ENCODE results near the gene CEBPG. TPM values are rescaled to one million over a fixed set of nuclear protein-coding genes. Genes with fewer than 3 reads are reported as not detected.

The CEBPG gene
- total and polyA plus RNA-seq, 7 experiments from 2014 or later, result 7.8 to 22.4 (median 17.7) TPM

DNA sequence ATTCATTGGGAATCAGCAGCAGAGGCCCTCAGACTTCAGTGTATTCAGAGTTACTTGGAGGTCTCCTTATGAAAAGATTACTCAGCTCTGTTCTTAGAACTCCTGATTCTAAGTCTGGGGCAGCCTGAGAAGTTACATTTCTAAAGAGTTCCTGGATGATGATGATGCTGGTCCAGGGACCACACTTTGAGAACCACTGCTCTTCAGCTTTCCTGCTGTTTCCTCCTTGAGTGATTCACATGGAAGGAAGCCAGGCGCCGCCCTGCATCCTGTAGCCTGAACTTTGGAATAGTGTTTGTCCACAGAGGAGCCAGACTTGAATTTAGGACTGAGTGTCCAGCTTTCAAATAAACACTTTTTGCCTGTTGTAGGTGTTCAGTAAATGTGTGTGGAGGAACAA, 2.9 kb downstream of the CEBPG start:
- intact Hi-C loops (cut with micrococcal nuclease), result loop anchor here (10.0 kb wide), 3 partner anchors 292 to 1032 kb away; partner anchors contain the start of genes ANKRD27 (in 1 of the 2), GPATCH1 (in 1 of the 2), RGS9BP (in 1 of the 2) and ZNF507 (in 1 of the 2)
- peaks cover 0 to 3% (median 0%) of the 10 kb centered on the region in 11 donors for H3K9me3 Mint-ChIP-seq
- ATAC-seq, result no peak
- H3K27ac Mint-ChIP-seq, result peak overlapping the region in 5 of 9 donors; percentile 10 to 80 (median 51)
- H3K36me3 Mint-ChIP-seq, result peaks cover 0 to 16% (median 6%) of the 10 kb centered on the region in 5 donors
- H3K27me3 Mint-ChIP-seq, result no peaks in the 10 kb centered on the region
- Histone ChIP-seq H3K9me3 (ENCODE audit: control insufficient read depth in 2 of 3, low read length in 3 of 3) (no peaks in the 10 kb centered on the region), H3K27me3 (ENCODE audit: control insufficient read depth in 2 of 2, insufficient read depth in 2 of 2, low read length in 2 of 2) (no peaks in the 10 kb centered on the region), H3K4me3 (ENCODE audit: low read length) (no peak overlapping the region), H3K4me1 (ENCODE audit: control insufficient read depth in 2 of 2, insufficient read depth in 2 of 2, low read length in 2 of 2) (peaks cover 16 to 19% of the 10 kb centered on the region in 2 donors), H3K27ac (ENCODE audit: low read depth, low read length) (no peak overlapping the region), H3K36me3 (ENCODE audit: control insufficient read depth in 2 of 3, insufficient read depth in 3 of 3, low read length in 3 of 3) (peaks cover 0 to 9% (median 8%) of the 10 kb centered on the region in 3 experiments)
- CTCF ChIA-PET, result interaction anchor here (0.6 kb wide), 1 partner anchor 124 kb away, joined by 3 read pairs; no protein-coding TSS in a partner anchor
- no peak for DNase-seq
- peak overlapping the region in 5 of 10 donors; percentile 20 to 95 (median 94) for H3K4me3 Mint-ChIP-seq
- POLR2A ChIA-PET, result no interaction called here
- peaks cover 41 to 71% (median 65%) of the 10 kb centered on the region in 7 donors for H3K4me1 Mint-ChIP-seq

DNA sequence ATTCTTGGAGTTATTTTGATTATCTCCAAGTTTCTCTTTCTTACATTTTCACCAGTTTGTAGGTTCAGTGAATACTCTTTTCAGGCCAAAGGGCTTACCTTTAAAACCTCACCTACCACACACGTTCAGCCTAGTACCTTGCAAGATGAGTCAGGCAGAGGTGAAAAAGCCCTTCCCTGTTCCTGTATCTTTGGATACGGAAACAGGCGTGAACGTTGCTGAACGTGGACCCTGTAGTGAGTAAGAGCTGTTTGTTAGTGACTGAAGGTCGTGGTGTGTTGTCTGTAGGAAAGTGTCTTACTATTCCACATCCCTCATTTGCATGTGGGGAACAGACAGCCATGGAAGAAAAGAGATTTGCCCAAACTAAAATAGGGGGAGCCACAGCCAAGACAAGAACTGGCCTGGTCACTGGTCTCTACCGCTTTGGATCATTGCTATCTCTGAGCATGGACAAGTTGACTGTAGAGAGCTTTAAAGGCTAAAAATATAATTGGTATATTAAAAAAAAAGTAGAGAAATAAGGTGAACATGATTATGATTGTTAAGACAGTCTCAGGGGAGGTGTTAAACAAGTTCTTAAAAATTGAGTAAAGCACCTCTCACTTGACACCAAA, 3.5 kb downstream of the CEBPG start:
- Mint-ChIP-seq H3K4me3 (peak overlapping the region in 1 of 10 donors; percentile 95), H3K9me3 (peaks cover 0 to 3% (median 0%) of the 10 kb centered on the region in 11 donors), H3K36me3 (peaks cover 0 to 16% (median 6%) of the 10 kb centered on the region in 5 donors), H3K27ac (peak overlapping the region in 5 of 9 donors; percentile 5 to 70 (median 36)), H3K4me1 (peaks cover 43 to 77% (median 66%) of the 10 kb centered on the region in 7 donors), H3K27me3 (no peaks in the 10 kb centered on the region)
- Histone ChIP-seq H3K4me1 (ENCODE audit: control insufficient read depth in 2 of 2, insufficient read depth in 2 of 2, low read length in 2 of 2) (peaks cover 16 to 19% of the 10 kb centered on the region in 2 donors), H3K9me3 (ENCODE audit: control insufficient read depth in 2 of 3, low read length in 3 of 3) (no peaks in the 10 kb centered on the region), H3K4me3 (ENCODE audit: low read length) (no peak overlapping the region), H3K27ac (ENCODE audit: low read depth, low read length) (no peak overlapping the region), H3K36me3 (ENCODE audit: control insufficient read depth in 2 of 3, insufficient read depth in 3 of 3, low read length in 3 of 3) (peaks cover 0 to 9% (median 8%) of the 10 kb centered on the region in 3 experiments), H3K27me3 (ENCODE audit: control insufficient read depth in 2 of 2, insufficient read depth in 2 of 2, low read length in 2 of 2) (no peaks in the 10 kb centered on the region)
- intact Hi-C loops (cut with micrococcal nuclease), result loop anchor here (10.0 kb wide), 3 partner anchors 292 to 1032 kb away; partner anchors contain the start of genes ANKRD27 (in 1 of the 2), GPATCH1 (in 1 of the 2), RGS9BP (in 1 of the 2) and ZNF507 (in 1 of the 2)
- ChIA-PET POLR2A (no interaction called here), CTCF (interaction anchor here (0.8 kb wide), 1 partner anchor 27 kb away, joined by 3 read pairs; no protein-coding TSS in a partner anchor)
- DNase-seq (no peak), ATAC-seq (no peak)

DNA sequence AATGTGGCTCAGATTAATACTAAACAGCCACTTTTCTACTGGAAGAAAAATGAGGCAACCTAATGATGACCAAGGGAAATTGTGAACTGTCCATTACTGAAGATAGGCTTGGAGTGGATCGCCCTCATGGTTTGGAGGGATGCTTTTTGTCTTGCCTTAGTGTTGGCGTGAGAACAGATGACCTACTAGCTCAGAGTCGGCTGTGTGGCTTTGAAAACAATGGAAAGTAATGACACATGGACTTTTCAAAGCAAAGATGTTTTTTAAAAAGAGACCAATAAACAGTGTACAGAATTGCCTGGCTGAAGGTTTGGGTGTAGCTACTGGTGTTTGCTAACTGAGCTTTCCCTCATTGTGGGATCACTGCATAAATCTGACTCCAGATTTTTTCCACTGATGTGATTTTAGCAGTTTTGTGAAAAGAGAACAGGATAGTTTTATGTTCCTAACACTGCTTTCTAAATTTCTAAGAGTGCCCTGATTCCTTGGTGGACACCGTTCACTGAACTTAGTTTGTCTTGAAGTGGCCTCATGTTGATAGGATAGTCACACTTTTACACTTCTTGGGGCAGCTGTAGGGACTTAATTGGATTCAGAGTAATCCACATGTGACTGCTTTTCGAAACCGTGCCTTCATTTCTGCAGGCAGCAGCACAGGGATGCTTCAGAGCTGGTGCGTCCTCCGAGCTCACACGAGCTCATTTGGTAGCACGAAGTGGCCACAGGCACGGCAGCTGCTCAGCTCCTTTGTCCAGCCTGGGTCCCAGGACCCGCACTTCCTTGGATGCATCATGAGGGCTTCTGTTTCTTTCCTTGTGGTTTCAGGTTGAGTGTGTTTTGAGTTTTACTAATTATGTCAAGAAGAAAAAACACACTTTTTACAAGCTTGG, 4.3 kb downstream of the CEBPG start:
- Histone ChIP-seq H3K27ac (ENCODE audit: low read depth, low read length) (no peak overlapping the region), H3K36me3 (ENCODE audit: control insufficient read depth in 2 of 3, insufficient read depth in 3 of 3, low read length in 3 of 3) (peaks cover 0 to 9% (median 8%) of the 10 kb centered on the region in 3 experiments), H3K4me3 (ENCODE audit: low read length) (no peak overlapping the region), H3K27me3 (ENCODE audit: control insufficient read depth in 2 of 2, insufficient read depth in 2 of 2, low read length in 2 of 2) (no peaks in the 10 kb centered on the region), H3K9me3 (ENCODE audit: control insufficient read depth in 2 of 3, low read length in 3 of 3) (no peaks in the 10 kb centered on the region), H3K4me1 (ENCODE audit: control insufficient read depth in 2 of 2, insufficient read depth in 2 of 2, low read length in 2 of 2) (peaks cover 16 to 19% of the 10 kb centered on the region in 2 donors)
- ChIA-PET CTCF (interaction anchor here (0.6 to 1.1 kb wide), 3 partner anchors 22 to 121 kb away, joined by 3 to 5 read pairs (median 3); no protein-coding TSS in a partner anchor), POLR2A (interaction anchor here (0.7 to 1.0 kb wide), 2 partner anchors 201 to 243 kb away, joined by 3 read pairs; no protein-coding TSS in a partner anchor)
- intact Hi-C loops (cut with micrococcal nuclease), result loop anchor here (10.0 kb wide), 3 partner anchors 293 to 1033 kb away; partner anchors contain the start of genes ANKRD27 (in 1 of the 2), GPATCH1 (in 1 of the 2), RGS9BP (in 1 of the 2) and ZNF507 (in 1 of the 2)
- Mint-ChIP-seq H3K4me3 (no peak overlapping the region), H3K36me3 (peaks cover 0 to 16% (median 6%) of the 10 kb centered on the region in 5 donors), H3K9me3 (peaks cover 0 to 3% (median 0%) of the 10 kb centered on the region in 11 donors), H3K4me1 (peaks cover 44 to 75% (median 68%) of the 10 kb centered on the region in 7 donors), H3K27me3 (no peaks in the 10 kb centered on the region), H3K27ac (peak overlapping the region in 2 of 9 donors; percentile 36)
- DNase-seq (no peak), ATAC-seq (no peak)

DNA sequence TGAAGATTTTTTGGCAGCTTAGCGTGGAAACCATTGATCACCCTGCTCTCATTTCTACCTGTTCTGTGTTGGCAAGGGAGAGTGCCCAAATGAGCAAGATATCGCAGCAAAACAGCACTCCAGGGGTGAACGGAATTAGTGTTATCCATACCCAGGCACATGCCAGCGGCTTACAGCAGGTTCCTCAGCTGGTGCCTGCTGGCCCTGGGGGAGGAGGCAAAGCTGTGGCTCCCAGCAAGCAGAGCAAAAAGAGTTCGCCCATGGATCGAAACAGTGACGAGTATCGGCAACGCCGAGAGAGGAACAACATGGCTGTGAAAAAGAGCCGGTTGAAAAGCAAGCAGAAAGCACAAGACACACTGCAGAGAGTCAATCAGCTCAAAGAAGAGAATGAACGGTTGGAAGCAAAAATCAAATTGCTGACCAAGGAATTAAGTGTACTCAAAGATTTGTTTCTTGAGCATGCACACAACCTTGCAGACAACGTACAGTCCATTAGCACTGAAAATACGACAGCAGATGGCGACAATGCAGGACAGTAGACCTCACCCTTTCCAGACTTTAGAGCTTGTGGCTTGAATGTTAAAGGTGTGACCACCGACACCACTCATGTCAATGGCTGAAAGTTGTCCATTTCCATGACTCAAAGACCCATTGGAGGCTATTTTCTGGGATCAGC, 5.8 kb downstream of the CEBPG start:
- Histone ChIP-seq H3K4me3 (ENCODE audit: low read length) (no peak overlapping the region), H3K36me3 (ENCODE audit: control insufficient read depth in 2 of 3, insufficient read depth in 3 of 3, low read length in 3 of 3) (peaks cover 0 to 9% (median 8%) of the 10 kb centered on the region in 3 experiments), H3K27ac (ENCODE audit: low read depth, low read length) (no peak overlapping the region), H3K27me3 (ENCODE audit: control insufficient read depth in 2 of 2, insufficient read depth in 2 of 2, low read length in 2 of 2) (no peaks in the 10 kb centered on the region), H3K9me3 (ENCODE audit: control insufficient read depth in 2 of 3, low read length in 3 of 3) (no peaks in the 10 kb centered on the region), H3K4me1 (ENCODE audit: control insufficient read depth in 2 of 2, insufficient read depth in 2 of 2, low read length in 2 of 2) (peaks cover 16 to 19% of the 10 kb centered on the region in 2 donors)
- peaks cover 0 to 3% (median 0%) of the 10 kb centered on the region in 11 donors for H3K9me3 Mint-ChIP-seq
- peaks cover 0 to 16% (median 6%) of the 10 kb centered on the region in 5 donors for H3K36me3 Mint-ChIP-seq
- H3K4me1 Mint-ChIP-seq, result peaks cover 46 to 80% (median 77%) of the 10 kb centered on the region in 7 donors
- no peak for ATAC-seq
- ChIA-PET CTCF (no interaction called here), POLR2A (interaction anchor here (1.0 kb wide), 1 partner anchor 203 kb away, joined by 3 read pairs; no protein-coding TSS in a partner anchor)
- no peaks in the 10 kb centered on the region for H3K27me3 Mint-ChIP-seq
- no peak overlapping the region for H3K4me3 Mint-ChIP-seq
- intact Hi-C loops (cut with micrococcal nuclease), result loop anchor here (10.0 kb wide), 3 partner anchors 294 to 1034 kb away; partner anchors contain the start of genes ANKRD27 (in 1 of the 2), GPATCH1 (in 1 of the 2), RGS9BP (in 1 of the 2) and ZNF507 (in 1 of the 2)
- H3K27ac Mint-ChIP-seq, result peak overlapping the region in 1 of 9 donors; percentile 10
- DNase-seq, result no peak

DNA sequence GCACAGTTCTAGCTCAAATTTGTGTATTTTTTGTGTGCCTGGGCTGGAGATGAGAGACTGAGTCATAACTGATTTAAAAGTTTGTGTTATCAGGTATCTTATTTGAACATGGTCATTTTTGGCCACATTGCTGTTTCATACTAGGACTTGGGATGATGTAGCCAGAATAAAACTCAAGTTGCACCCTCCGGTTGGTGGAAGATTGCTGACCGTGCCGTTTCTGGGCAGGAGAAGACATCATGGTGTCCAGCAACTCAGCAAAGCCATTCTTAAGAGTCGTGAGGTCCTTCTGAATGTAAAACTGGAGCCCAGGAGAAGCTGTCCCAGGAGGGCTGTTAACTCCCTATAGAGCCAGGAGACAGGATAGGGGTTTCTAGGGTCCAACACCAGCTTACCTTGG, 7.6 kb downstream of the CEBPG start:
- Histone ChIP-seq H3K27ac (ENCODE audit: low read depth, low read length) (no peak overlapping the region), H3K36me3 (ENCODE audit: control insufficient read depth in 2 of 3, insufficient read depth in 3 of 3, low read length in 3 of 3) (peaks cover 0 to 14% (median 8%) of the 10 kb centered on the region in 3 experiments), H3K9me3 (ENCODE audit: control insufficient read depth in 2 of 3, low read length in 3 of 3) (no peaks in the 10 kb centered on the region), H3K4me3 (ENCODE audit: low read length) (no peak overlapping the region), H3K27me3 (ENCODE audit: control insufficient read depth in 2 of 2, insufficient read depth in 2 of 2, low read length in 2 of 2) (no peaks in the 10 kb centered on the region), H3K4me1 (ENCODE audit: control insufficient read depth in 2 of 2, insufficient read depth in 2 of 2, low read length in 2 of 2) (peaks cover 0 to 4% of the 10 kb centered on the region in 2 donors)
- POLR2A ChIA-PET, result no interaction called here
- no peak overlapping the region for H3K4me3 Mint-ChIP-seq
- peaks cover 0 to 16% (median 6%) of the 10 kb centered on the region in 5 donors for H3K36me3 Mint-ChIP-seq
- peaks cover 0 to 1% (median 0%) of the 10 kb centered on the region in 11 donors for H3K9me3 Mint-ChIP-seq
- CTCF ChIA-PET, result no interaction called here
- no peaks in the 10 kb centered on the region for H3K27me3 Mint-ChIP-seq
- peak overlapping the region in 7 of 9 donors; percentile 5 to 73 (median 35) for H3K27ac Mint-ChIP-seq
- peaks cover 28 to 67% (median 59%) of the 10 kb centered on the region in 7 donors for H3K4me1 Mint-ChIP-seq
- DNase-seq (no peak), ATAC-seq (no peak)
- intact Hi-C loops (cut with micrococcal nuclease), result no loop called here

Measured in naive thymus-derived CD4-positive, alpha-beta T cell (primary cell).